ENCODE results near the gene CUL4A.
"Not testable (repeated sequence)": the region's sequence is repeated elsewhere in the genome, so short reads cannot be mapped to it uniquely, and the experiment has no call there.

Gene CUL4A

GRCh38 chr13:113292021-113292862 lies 82.8 kb downstream of the CUL4A start:
- no peak for DNase-seq (ENCODE audit: low read depth)

- no peak for DNase-seq (ENCODE audit: low read depth)
These were observed 84.3 kb downstream of the CUL4A start for GRCh38 chr13:113293686-113294085.

GRCh38 chr13:113295776-113296175 lies 86.4 kb downstream of the CUL4A start:
- DNase-seq (ENCODE audit: low read depth) = no peak

GRCh38 chr13:113296823-113297369 lies 87.5 kb downstream of the CUL4A start, which contains the start of gene LAMP1:
LAMP1 (plus strand) TSS chr13:113297239; CDS start chr13:113297435, 196 bp downstream.
- DNase-seq (ENCODE audit: low read depth) = peak; percentile 70

GRCh38 chr13:113297370-113298042 lies 88.1 kb downstream of the CUL4A start:
- DNase-seq (ENCODE audit: low read depth) = no peak

- no peak for DNase-seq (ENCODE audit: low read depth)
These were observed 88.9 kb downstream of the CUL4A start for GRCh38 chr13:113298043-113298945.

- DNase-seq (ENCODE audit: low read depth) = no peak
These were observed 90.5 kb downstream of the CUL4A start for GRCh38 chr13:113299951-113300350.

- DNase-seq (ENCODE audit: low read depth) = no peak
These were observed 93.6 kb downstream of the CUL4A start for GRCh38 chr13:113302986-113303385.

GRCh38 chr13:113304121-113304520 lies 94.7 kb downstream of the CUL4A start:
- no peak for DNase-seq (ENCODE audit: low read depth)

- no peak for DNase-seq (ENCODE audit: low read depth)
These were observed 95.8 kb downstream of the CUL4A start for GRCh38 chr13:113305208-113305607.

- DNase-seq (ENCODE audit: low read depth) = no peak
These were observed 98.1 kb downstream of the CUL4A start for GRCh38 chr13:113307491-113307890.

GRCh38 chr13:113309473-113309872 lies 100.1 kb downstream of the CUL4A start:
- no peak for DNase-seq (ENCODE audit: low read depth)

- not testable (repeated sequence) for DNase-seq (ENCODE audit: low read depth)
These were observed 104.7 kb downstream of the CUL4A start for GRCh38 chr13:113314112-113314511.

GRCh38 chr13:113314895-113315470 lies 105.6 kb downstream of the CUL4A start:
- DNase-seq (ENCODE audit: low read depth) = not testable (repeated sequence)

GRCh38 chr13:113315992-113316391 lies 106.6 kb downstream of the CUL4A start:
- DNase-seq (ENCODE audit: low read depth) = no peak

Measured in HS-27A (cell line).